H1 (cell line): Measurements from ENCODE around the gene MMP17. TPM values are rescaled to one million over a fixed set of nuclear protein-coding genes. Genes with fewer than 3 reads are reported as not detected.
A peak's percentile ranks its signal among the peaks of the same experiment; 100 is the strongest.

Experiments
- CTCF ChIA-PET: fragments of 300-600 bp; sonication (Branson Sonifier 250); formaldehyde crosslinking; loops from one replicate; lab custom pipeline; 2021; ENCODE audit not compliant: partially characterized antibody; lab: Charles Lee
- POLR2A ChIA-PET: fragments of 300-600 bp; sonication (Branson Sonifier 250); formaldehyde crosslinking; loops from one replicate; lab custom pipeline; 2021; ENCODE audit warnings: inconsistent platforms; ENCODE audit not compliant: partially characterized antibody; lab: Charles Lee
- DNase-seq, 2 experiments: peaks; one replicate each; pipeline versions ENCODE4 v3.0.0 to v3.0.0-alpha.2; 2010 to 2022; ENCODE audit warnings: low spot score in 2 of 2, low read depth in 1 of 2, mixed read lengths in 1 of 2
- FAIRE-seq: peaks from 2 replicates; lab custom pipeline; 2011; peaks lifted over from hg19 to GRCh38; lab: Jason Lieb, UNC
- H2AFZ ChIP-seq: 2 replicates; pipeline ENCODE4 v1.8.1; 2012; ENCODE audit warnings: low read length, inconsistent platforms
- H2AK5ac ChIP-seq: 2 replicates; pipeline ENCODE4 v1.6.1; 2013; ENCODE audit warnings: low read depth, low read length
- H2BK120ac ChIP-seq: replicated peaks from 2 replicates; pipeline ENCODE3; 2013; ENCODE audit warnings: low read depth, low read length, inconsistent platforms
- H2BK12ac ChIP-seq: 2 replicates; pipeline ENCODE4 v1.6.1; 2013; ENCODE audit warnings: low read depth, low read length
- H2BK15ac ChIP-seq: 2 replicates; pipeline ENCODE4 v1.6.1; 2013; ENCODE audit warnings: low read length
- H2BK20ac ChIP-seq: 2 replicates; pipeline ENCODE4 v1.6.1; 2013; ENCODE audit warnings: low read length
- H2BK5ac ChIP-seq: 2 replicates; pipeline ENCODE4 v1.6.1; 2013; ENCODE audit warnings: low read depth, low read length
- H3K14ac ChIP-seq: 2 replicates; pipeline ENCODE4 v1.6.1; 2013; ENCODE audit warnings: inconsistent platforms; ENCODE audit not compliant: insufficient read length
- H3K18ac ChIP-seq: 2 replicates; pipeline ENCODE4 v1.6.1; 2013; ENCODE audit warnings: low read length; ENCODE audit errors: extremely low read depth
- H3K23ac ChIP-seq: 2 replicates; pipeline ENCODE4 v1.6.1; 2013; ENCODE audit warnings: inconsistent platforms; ENCODE audit not compliant: insufficient read length
- H3K23me2 ChIP-seq: 2 replicates; pipeline ENCODE4 v1.6.1; 2013; ENCODE audit warnings: low read depth, low read length
- H3K27ac ChIP-seq: 2 replicates; pipeline ENCODE4 v1.6.1; 2011; ENCODE audit warnings: low read depth, low read length, inconsistent platforms
- H3K27me3 ChIP-seq, 4 experiments: replicated peaks in 1 of 4; 1 replicate in 1 of 4; 2 replicates in 3 of 4; pipeline versions ENCODE4 v1.6.1 to v1.8.1; 2011 to 2013; ENCODE audit warnings: low read length in 3 of 4, mild to moderate bottlenecking in 3 of 4, inconsistent platforms in 2 of 4, mixed read lengths in 2 of 4, moderate library complexity in 1 of 4; ENCODE audit not compliant: control insufficient read depth in 3 of 4, insufficient read depth in 3 of 4; ENCODE audit errors: extremely low read depth in 1 of 4
- H3K36me3 ChIP-seq, 4 experiments: 2 replicates each; pipeline versions ENCODE4 v1.6.1 to v1.8.1; 2011 to 2013; ENCODE audit warnings: mild to moderate bottlenecking in 4 of 4, low read length in 3 of 4, moderate library complexity in 2 of 4, control low read depth in 1 of 4, inconsistent platforms in 1 of 4; ENCODE audit not compliant: insufficient read depth in 4 of 4, control insufficient read depth in 2 of 4
- H3K4ac ChIP-seq: replicated peaks from 2 replicates; pipeline ENCODE3; 2013; ENCODE audit warnings: low read length, low read depth, mixed read lengths, inconsistent platforms; ENCODE audit not compliant: insufficient read length
- H3K4me1 ChIP-seq, 4 experiments: replicated peaks in 1 of 4; 1 replicate in 1 of 4; 2 replicates in 3 of 4; pipeline versions ENCODE4 v1.6.1 to v1.8.1; 2011 to 2013; ENCODE audit warnings: low read length in 3 of 4, inconsistent platforms in 2 of 4, mixed read lengths in 1 of 4; ENCODE audit not compliant: insufficient read depth in 4 of 4, control insufficient read depth in 3 of 4
- H3K4me2 ChIP-seq, 2 experiments: 2 replicates each; pipeline versions ENCODE4 v1.6.1 to v1.8.1; 2011 to 2013; ENCODE audit warnings: low read depth in 2 of 2, low read length in 2 of 2, control low read depth in 1 of 2, inconsistent platforms in 1 of 2, mild to moderate bottlenecking in 1 of 2; ENCODE audit not compliant: insufficient read depth in 1 of 2
- H3K4me3 ChIP-seq, 4 experiments: fragments of 200-600, 300-600 bp in 1 of 4; sonication (generic), shearing (Covaris generic), sonication (Bioruptor Twin) in 1 of 4; 2 replicates each; pipeline versions ENCODE4 v1.5.1 to v1.8.1; 2011 to 2016; ENCODE audit warnings: low read length in 4 of 4, low read depth in 3 of 4, control low read depth in 2 of 4, inconsistent platforms in 2 of 4, mild to moderate bottlenecking in 2 of 4, mixed read lengths in 1 of 4, moderate library complexity in 1 of 4; ENCODE audit not compliant: insufficient read depth in 2 of 4; ENCODE audit errors: extremely low read depth in 1 of 4
- H3K56ac ChIP-seq: replicated peaks from 2 replicates; pipeline ENCODE3; 2013; ENCODE audit warnings: low read depth, mild to moderate bottlenecking, mixed read lengths, low read length, inconsistent platforms; ENCODE audit not compliant: insufficient read length
- H3K79me1 ChIP-seq: 2 replicates; pipeline ENCODE4 v1.6.1; 2013; ENCODE audit warnings: low read depth, low read length, control low read depth
- H3K79me2 ChIP-seq, 2 experiments: 2 replicates each; pipeline versions ENCODE4 v1.6.1 to v1.8.1; 2012 to 2013; ENCODE audit warnings: low read length in 2 of 2, mild to moderate bottlenecking in 2 of 2, inconsistent platforms in 1 of 2; ENCODE audit not compliant: insufficient read depth in 2 of 2, control insufficient read depth in 1 of 2
- H3K9ac ChIP-seq, 4 experiments: replicated peaks in 1 of 4; 1 replicate in 1 of 4; 2 replicates in 3 of 4; pipeline versions ENCODE4 v1.6.1 to v1.8.1; 2011 to 2013; ENCODE audit warnings: low read depth in 3 of 4, low read length in 3 of 4, control low read depth in 2 of 4, mild to moderate bottlenecking in 2 of 4, moderate library complexity in 2 of 4, inconsistent platforms in 1 of 4; ENCODE audit errors: extremely low read depth in 1 of 4
- H3K9me3 ChIP-seq, 2 experiments: 2 replicates each; pipeline versions ENCODE4 v1.6.1 to v1.8.1; 2012 to 2013; ENCODE audit warnings: mild to moderate bottlenecking in 2 of 2, moderate library complexity in 2 of 2, control low read depth in 1 of 2, inconsistent platforms in 1 of 2, low read depth in 1 of 2, low read length in 1 of 2, mixed read lengths in 1 of 2; ENCODE audit not compliant: insufficient read depth in 2 of 2
- H4K20me1 ChIP-seq, 2 experiments: replicated peaks in 1 of 2; 2 replicates each; pipeline versions ENCODE3 to v1.8.1; 2011 to 2013; ENCODE audit warnings: inconsistent platforms in 2 of 2, low read length in 2 of 2, mild to moderate bottlenecking in 1 of 2; ENCODE audit not compliant: insufficient read depth in 2 of 2, control insufficient read depth in 1 of 2
- H4K5ac ChIP-seq: 2 replicates; pipeline ENCODE4 v1.6.1; 2013; ENCODE audit warnings: low read length, low read depth, mixed read lengths, inconsistent platforms; ENCODE audit not compliant: insufficient read length
- H4K8ac ChIP-seq: 2 replicates; pipeline ENCODE4 v1.8.0; 2013; ENCODE audit warnings: mild to moderate bottlenecking, moderate library complexity, low read length, inconsistent platforms; ENCODE audit not compliant: insufficient read depth; ENCODE audit errors: extremely low read depth
- H4K91ac ChIP-seq: replicated peaks from 2 replicates; pipeline ENCODE3; 2013; ENCODE audit warnings: low read length, mixed read lengths, inconsistent platforms; ENCODE audit not compliant: insufficient read length
- CREB1 ChIP-seq: IDR thresholded peaks from 2 replicates; pipeline ENCODE4 v1.6.1; 2012; ENCODE audit warnings: inconsistent platforms
- CTBP2 ChIP-seq: IDR thresholded peaks from 2 replicates; pipeline ENCODE4 v1.7.0; 2011; ENCODE audit warnings: borderline replicate concordance, mild to moderate bottlenecking, moderate library complexity, mixed read lengths, low read length; ENCODE audit not compliant: insufficient read depth, insufficient read length
- E2F6 ChIP-seq: IDR thresholded peaks from 2 replicates; pipeline ENCODE4 v1.6.1; 2012; ENCODE audit warnings: inconsistent platforms
- JUN ChIP-seq: IDR thresholded peaks from 2 replicates; pipeline ENCODE4 v1.6.1; 2011; ENCODE audit warnings: low read depth, mild to moderate bottlenecking, improper control_type of control experiment, low read length
- KDM1A ChIP-seq: fragments of 200-600, 300-600 bp; sonication (generic); IDR thresholded peaks from 2 replicates; pipeline ENCODE4 v1.7.1; 2016; ENCODE audit warnings: mild to moderate bottlenecking, low read length, borderline replicate concordance
- SIN3A ChIP-seq, 2 experiments: IDR thresholded peaks in 1 of 2; conservative IDR thresholded peaks in 1 of 2; 2 replicates each; pipeline ENCODE4 v1.6.1; 2011 to 2012; ENCODE audit warnings: low read length in 2 of 2, improper control_type of control experiment in 1 of 2, low read depth in 1 of 2, mild to moderate bottlenecking in 1 of 2
- SP1 ChIP-seq: IDR thresholded peaks from 2 replicates; pipeline ENCODE4 v1.6.1; 2011; ENCODE audit warnings: low read depth, low read length
- SP4 ChIP-seq: IDR thresholded peaks from 2 replicates; pipeline ENCODE4 v1.6.1; 2012; ENCODE audit warnings: low read length, inconsistent platforms
- TAF1 ChIP-seq: IDR thresholded peaks from 2 replicates; pipeline ENCODE4 v1.6.1; 2011; ENCODE audit warnings: mild to moderate bottlenecking, low read depth, low read length
- TAF7 ChIP-seq: optimal IDR thresholded peaks from 2 replicates; pipeline ENCODE3; 2011; ENCODE audit warnings: low read depth, mild to moderate bottlenecking, inconsistent platforms, low read length, moderate library complexity, borderline replicate concordance
- TEAD4 ChIP-seq: IDR thresholded peaks from 2 replicates; pipeline ENCODE4 v1.6.1; 2012; ENCODE audit warnings: low read depth, low read length, inconsistent platforms, mixed read lengths
- WGBS, 2 experiments: shearing (Covaris generic) in 1 of 2; methylation state at CpG; one replicate each; pipeline versions ENCODE4 v1.1.6 to v1.1.7; 2013 to 2015; ENCODE audit warnings: low lambda C conversion rate in 2 of 2, mixed read lengths in 2 of 2, inconsistent platforms in 1 of 2, low coverage in 1 of 2, missing lambda C conversion rate in 1 of 2; ENCODE audit not compliant: insufficient replicate concordance in 2 of 2, insufficient coverage in 1 of 2, insufficient read length in 1 of 2; ENCODE audit errors: extremely low coverage in 1 of 2, missing lambda C conversion rate in 1 of 2; 5-methylcytosine and 5-hydroxymethylcytosine counted together
- polyA plus RNA-seq, 7 experiments: library from polyadenylated mRNA; depleted of rRNA in 3 of 7; stranded (reverse) in 5 of 7; unstranded in 2 of 7; fragments of >200 nt in 5 of 7; fragments of 200-250 nt in 2 of 7; gene quantifications; 1 replicate in 5 of 7; 2 replicates in 1 of 7; 4 replicates in 1 of 7; pipeline versions ENCODE4 v1.2.1 to v1.2.3, GENCODE V29; 2011 to 2013; ENCODE audit warnings: missing spikeins in 2 of 7, mixed read lengths in 2 of 7
- total RNA-seq: library from RNA; stranded (reverse); fragmentation: NEBNext Ultra II Directional; extraction: Animal tissue kit (Norgen Biotek cat#: 25700); gene quantifications from 2 replicates; pipeline ENCODE4 v1.2.1, GENCODE V29; 2021

Gene MMP17
- total and polyA plus RNA-seq, 2 of the 8 experiments (the other 6 are each of a cell fraction or from before 2014, with no cell fraction given): 41.3 to 53.8 TPM

DNA sequence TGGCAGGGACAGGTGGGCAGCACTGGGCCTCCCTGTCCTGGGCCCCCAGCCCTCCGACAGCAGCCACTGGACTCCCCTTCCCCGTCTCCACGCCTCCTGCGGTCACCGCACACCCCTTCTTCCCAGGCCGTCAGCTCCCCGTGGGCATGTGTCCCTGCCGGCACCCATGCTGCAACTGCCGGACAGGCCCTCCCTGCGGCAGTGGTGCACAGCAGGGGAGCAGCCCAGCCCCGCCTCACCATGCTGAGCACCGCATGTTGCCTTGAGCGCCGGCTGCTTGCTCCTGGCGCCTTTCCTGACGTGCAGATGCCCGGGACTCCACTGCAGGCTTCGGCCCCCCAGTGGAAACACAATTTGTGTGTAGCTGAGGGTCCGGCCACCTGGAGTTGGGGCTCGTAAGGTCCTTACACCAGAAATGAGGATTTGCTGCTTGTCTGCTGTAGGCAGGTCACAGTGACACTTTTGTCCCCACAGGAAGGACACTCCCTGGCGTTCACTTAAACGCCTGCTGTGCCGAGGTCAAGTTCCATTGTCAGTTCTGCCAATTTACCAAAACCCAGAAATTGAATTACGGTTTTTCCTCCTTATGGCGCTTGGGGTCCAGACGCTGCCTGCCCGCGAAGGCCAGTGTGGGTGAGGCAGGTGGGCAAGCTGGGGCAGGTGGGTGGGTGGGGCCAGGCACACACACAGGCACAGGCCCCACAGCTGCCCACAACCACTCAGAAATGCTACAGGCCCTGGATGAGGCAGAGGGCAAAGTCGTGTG, 28.2 kb upstream of the MMP17 start:
- no peak overlapping the region for H2AFZ ChIP-seq
- no peak overlapping the region for H2BK12ac ChIP-seq
- no peaks in the 10 kb centered on the region for H3K79me2 ChIP-seq
- no peak overlapping the region for H2AK5ac ChIP-seq
- WGBS, 2 experiments: 93% methylated on average over 29 of the region's 29 CpGs; no CpG with 5 or more reads in 1 of the 2 experiments
- H4K20me1 ChIP-seq: no peaks in the 10 kb centered on the region
- H3K27me3 ChIP-seq: no peaks in the 10 kb centered on the region
- peak overlapping the region; percentile 44; the same call in 1 of the 2 replicates for H2BK5ac ChIP-seq
- no peak overlapping the region for H3K56ac ChIP-seq
- H3K23ac ChIP-seq: no peak overlapping the region
- DNase-seq (no peak), FAIRE-seq (no peak)
- peak overlapping the region; percentile 45 for H4K91ac ChIP-seq
- no peak overlapping the region for H3K27ac ChIP-seq
- H3K4ac ChIP-seq: no peak overlapping the region
- H3K14ac ChIP-seq: no peak overlapping the region
- CTCF ChIA-PET: interaction anchor here (1.4 kb wide), 1 partner anchor 33 kb away, joined by 3 read pairs; no protein-coding TSS in a partner anchor
- no peak overlapping the region for H4K8ac ChIP-seq
- no peaks in the 10 kb centered on the region; a peak in 1 of 4 replicates for H3K9me3 ChIP-seq
- no peaks in the 10 kb centered on the region for H3K23me2 ChIP-seq
- H3K9ac ChIP-seq: no peak overlapping the region
- H3K18ac ChIP-seq: no peak overlapping the region
- no peak overlapping the region for H4K5ac ChIP-seq
- peaks cover 0 to 14% (median 11%) of the 10 kb centered on the region in 4 experiments; a peak in 6 of 7 replicates for H3K4me1 ChIP-seq
- no peak overlapping the region for H3K4me2 ChIP-seq
- no peak overlapping the region for H2BK120ac ChIP-seq
- H2BK20ac ChIP-seq: no peak overlapping the region
- H3K36me3 ChIP-seq: peaks cover 2 to 13% (median 6%) of the 10 kb centered on the region in 4 experiments; a peak in 6 of 8 replicates
- no peaks in the 10 kb centered on the region for H3K79me1 ChIP-seq
- no peak overlapping the region for H3K4me3 ChIP-seq
- POLR2A ChIA-PET: no interaction called here
- no peak overlapping the region for H2BK15ac ChIP-seq
- TF ChIP-seq JUN (no peak), TAF1 (no peak), TEAD4 (no peak), TAF7 (no peak), CREB1 (no peak), E2F6 (no peak), SIN3A (conservative IDR thresholded peaks at IDR 0.05 in 1 of 2, IDR thresholded peaks at IDR 0.05 in 1 of 2; ENCODE audit: low read depth in 1 of 2, low read length in 2 of 2) (no peak), SP4 (no peak), KDM1A (no peak), CTBP2 (no peak), SP1 (no peak)
